HG02678 (cell line): ENCODE measurements around the gene CMTR2.

ENCODE experiments used
- ATAC-seq: cut with Tn5 transposase; IDR thresholded peaks from one replicate; pipeline ENCODE4 v1.9.1; 2021; ENCODE audit warnings: mild to moderate bottlenecking, moderate library complexity; ENCODE audit not compliant: unreplicated experiment

Gene CMTR2

DNA sequence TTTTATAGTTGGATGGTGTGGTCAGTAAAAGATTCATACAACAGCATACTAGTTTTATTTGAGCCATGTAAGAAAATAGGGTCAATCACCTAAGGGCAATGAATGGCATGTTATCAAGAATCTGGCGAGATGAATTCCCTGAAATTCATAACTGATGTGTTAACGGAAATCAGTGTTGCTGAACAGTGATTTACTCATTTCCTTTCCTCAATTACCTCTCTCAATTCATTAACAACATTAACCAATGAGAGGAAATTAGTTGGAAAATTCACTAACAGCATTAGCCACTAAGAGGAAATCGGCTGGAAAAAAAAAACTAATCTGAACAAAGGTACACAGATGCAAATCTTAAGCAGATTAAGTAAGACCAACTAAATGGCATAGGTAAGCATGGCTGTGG, 6.3 kb downstream of the CMTR2 start:
- ATAC-seq, result no peak

DNA sequence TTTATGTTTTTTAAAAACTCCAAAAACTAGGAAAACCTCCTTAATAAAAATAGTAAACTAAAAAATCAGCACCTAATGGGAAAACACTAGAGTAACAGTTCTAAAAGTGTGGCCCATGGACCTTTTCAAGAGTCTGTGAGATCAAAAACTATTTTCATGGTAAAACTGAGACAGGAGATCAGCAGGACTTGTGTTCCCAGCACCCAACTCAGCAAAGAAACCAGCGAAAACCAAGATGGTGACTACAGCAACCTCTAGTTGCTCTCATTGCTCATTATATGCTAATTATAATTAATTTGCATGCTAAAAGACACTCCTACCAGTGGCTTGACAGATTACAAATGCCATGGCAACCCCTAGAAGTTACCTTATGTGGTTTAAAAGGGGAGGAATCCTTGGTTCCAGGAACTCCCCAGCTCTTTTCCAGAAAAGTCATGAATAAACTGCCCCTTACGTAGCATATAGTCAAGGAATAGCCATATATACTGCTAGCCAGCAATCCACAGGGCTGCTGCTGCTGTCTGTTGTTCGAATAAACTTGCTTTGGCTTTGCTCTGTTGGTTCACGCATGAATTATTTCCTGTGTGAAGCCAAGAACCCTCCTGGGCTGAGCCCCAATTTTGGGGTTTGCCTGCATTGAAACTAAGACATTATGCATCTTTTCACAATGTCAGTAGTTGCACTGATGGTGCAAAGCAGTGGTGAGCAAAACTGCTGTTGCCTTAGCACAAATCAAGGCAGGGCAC, 12.4 kb downstream of the CMTR2 start:
- ATAC-seq, result no peak

DNA sequence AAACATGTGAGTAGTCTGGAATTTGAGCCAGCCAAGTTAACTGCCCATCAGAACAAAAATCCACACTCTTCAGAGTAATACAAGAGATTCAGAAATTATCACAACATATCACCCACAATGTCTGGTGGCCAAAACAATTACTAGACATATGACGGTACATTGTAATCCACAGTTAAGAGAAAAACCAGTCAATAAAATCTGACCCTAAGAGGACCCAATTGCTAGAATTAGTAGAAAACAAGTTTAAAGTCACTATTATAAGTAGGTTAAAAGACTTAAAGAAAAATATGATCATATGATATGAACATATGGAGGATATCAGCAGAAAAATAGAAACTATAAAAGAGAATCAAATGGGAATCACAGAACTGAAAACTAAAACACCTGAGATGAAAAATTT, 15.8 kb downstream of the CMTR2 start:
- ATAC-seq, result no peak

DNA sequence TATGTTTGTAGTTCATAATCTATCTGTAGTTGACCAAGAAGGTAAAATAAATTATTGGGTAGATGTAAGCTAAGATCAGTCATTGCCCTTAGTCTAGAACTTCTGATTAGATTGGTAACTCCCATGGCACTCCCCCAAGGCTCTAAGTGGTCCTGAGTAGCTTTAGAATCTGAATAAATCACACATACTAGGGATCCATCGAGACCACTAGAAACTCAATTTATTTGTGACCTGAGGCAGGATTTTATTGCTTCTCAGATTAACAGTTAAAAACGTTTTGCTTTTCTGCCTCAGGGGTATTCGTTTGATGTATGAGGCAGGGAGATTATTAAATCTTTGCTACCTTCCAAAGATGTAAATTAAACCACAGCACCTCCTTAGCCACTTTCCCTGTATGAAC, 24.9 kb downstream of the CMTR2 start:
- no peak for ATAC-seq

DNA sequence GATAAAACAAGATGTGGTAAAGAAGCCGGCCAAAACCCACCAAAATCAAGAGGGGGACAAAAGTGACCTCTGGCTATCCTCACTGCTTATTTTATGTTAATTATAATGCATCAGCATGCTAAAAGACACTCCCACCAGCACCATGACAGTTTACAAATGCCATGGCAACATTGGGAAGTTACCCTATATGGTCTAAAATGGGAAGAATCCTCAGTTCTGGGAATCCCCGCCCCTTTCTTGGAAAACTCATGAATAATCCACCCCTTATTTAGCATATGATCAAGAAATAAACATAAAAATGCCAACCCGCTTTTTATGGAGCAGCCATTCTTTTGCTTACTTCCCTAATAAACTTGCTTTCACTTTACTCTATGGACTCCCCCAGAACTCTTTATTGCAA, 25.6 kb downstream of the CMTR2 start:
- ATAC-seq, result no peak

DNA sequence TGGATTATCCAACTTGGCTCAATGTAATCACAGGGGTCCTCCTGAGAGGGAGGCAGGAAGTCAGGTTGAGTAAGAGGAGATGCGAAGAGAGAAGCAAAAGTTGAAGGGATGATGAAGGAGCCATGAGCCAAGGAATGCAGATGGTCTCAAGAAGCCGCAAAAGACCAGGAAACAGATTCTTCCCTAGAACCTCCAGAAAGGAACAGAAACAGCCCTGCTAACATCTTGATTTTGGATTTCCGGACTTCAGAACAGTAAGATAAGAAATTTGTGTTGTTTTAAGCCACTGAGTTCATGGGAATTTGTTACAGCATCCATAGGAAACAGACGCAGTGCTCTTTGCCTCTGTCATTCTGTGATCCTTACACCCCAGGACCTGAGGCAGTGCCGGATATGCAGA, 26.8 kb downstream of the CMTR2 start:
- ATAC-seq, result no peak

DNA sequence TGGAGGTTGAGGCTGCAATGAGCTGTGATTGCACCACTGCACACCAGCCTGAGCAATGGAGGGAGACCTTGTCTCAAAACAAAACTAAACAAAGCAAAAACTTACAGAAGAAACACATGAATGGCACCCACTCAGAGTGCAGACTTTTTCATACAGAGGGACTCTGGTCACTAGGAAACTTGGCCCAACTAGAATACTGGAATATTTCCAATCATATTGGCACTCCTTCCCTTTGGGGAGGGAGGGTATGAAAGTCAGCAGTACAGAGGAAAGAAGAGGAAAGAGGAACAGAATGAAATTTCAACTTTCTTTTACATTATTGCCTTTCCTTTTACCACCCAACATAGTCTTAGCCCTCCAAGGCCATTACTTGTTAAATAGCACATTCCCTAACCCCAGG, 28.2 kb downstream of the CMTR2 start:
- ATAC-seq, result no peak

DNA sequence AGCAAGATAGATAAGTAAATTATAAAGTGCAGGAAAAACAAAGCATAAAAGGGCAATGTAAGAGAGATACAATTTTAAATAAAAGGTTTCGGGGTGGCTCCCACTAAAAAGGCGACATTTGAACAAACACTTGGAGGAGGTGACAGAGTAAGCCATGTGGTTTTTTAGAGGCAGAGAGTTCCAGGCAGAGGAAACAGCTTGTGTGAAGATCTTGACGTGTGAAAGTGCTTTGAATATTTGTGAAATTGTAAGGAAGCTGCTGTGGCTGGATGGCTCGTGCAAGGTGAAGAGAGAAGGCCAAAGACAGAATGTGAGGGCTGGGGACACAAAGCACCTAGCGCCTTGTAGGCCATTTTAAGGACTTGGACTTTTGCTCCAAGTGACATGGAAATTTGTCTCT, 30.1 kb downstream of the CMTR2 start:
- ATAC-seq, result no peak

DNA sequence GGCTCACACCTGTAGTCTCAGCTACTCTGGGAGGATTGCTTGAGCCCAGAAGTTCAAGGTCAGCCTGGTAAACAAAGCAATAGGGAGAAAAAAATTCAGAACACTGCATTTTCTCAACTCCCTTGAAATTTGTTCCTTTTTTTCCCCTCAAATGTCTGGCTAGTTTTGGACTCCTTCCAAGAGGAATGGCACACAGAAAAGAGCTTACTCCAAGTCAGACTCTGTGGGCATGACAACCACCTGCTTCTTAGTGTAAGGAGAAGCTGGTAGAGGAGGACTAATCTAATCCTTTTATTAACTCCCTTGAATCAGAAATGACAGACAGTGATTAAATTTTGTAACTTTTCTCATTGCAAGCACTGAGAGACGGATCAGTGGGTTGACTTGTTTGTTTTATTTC, 30.8 kb downstream of the CMTR2 start:
- ATAC-seq, result no peak

DNA sequence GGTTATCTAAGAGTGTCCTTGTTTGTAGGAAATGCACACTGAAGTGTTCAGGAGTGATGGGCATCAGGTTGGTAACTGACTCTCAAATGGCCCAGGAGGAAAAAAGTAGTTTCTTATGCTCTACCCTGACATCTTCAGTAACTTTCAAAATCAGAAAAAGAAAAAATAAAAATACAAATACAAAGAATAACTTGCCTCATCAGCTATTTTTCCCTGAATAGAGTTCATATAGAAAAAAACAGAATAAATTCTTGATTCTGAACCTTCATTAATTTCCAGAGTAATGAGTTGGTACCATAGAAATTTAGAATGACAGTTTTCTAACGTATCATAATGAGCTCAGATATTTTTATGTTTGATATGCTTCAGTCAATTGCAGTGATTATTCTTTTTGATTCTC, 31.4 kb downstream of the CMTR2 start:
- ATAC-seq, result no peak

DNA sequence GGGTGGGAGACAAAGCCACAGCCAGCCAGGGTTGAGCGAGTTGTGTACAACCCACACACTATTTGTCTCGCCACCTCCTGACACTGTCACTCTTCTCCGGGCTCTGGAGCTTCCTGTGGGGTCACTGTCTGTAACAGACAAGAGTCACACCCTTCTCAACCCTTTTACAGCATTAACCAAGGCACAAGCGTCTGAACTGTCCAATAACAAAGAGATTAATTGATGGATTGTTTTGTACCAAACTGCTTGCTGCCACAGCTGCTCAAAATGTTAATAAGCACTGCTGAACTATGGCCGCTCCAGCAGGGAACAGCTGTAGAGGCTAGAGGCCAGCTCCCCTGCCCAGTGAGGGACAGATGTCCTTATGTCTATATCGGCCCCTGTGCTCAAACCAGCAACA, 33.5 kb downstream of the CMTR2 start:
- no peak for ATAC-seq

DNA sequence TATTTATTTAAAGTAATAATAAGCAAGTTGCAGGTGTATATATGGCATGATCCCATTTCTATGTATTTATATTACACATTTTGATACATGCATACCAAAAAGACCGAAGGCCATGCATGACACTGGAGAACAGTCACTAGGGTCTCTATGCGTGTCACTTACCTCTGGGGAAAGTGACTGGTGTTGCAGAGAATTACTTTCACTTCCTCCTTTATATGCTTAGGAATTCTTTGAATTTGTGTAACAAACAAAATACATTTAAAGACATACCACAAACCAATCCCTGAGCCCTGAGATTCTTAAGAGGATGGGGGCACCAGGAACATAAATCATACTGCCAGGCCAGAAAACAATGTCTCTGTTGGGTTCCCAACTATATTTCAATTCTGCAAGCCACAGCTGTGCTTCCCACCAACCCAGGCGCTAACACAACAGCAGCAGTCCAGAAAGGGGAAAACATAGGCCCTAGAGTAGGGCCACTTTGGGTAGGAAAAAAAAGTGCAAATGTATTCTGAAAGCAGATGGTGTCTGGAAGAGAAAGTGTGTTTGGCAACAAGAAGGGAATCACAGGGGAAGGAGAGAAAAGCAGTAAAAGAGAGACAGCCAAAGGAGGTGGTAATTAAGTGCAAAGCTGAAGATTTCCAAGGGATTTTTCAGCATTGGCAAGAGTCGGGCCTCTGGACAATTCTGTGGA, 34.2 kb downstream of the CMTR2 start:
- ATAC-seq, result no peak

DNA sequence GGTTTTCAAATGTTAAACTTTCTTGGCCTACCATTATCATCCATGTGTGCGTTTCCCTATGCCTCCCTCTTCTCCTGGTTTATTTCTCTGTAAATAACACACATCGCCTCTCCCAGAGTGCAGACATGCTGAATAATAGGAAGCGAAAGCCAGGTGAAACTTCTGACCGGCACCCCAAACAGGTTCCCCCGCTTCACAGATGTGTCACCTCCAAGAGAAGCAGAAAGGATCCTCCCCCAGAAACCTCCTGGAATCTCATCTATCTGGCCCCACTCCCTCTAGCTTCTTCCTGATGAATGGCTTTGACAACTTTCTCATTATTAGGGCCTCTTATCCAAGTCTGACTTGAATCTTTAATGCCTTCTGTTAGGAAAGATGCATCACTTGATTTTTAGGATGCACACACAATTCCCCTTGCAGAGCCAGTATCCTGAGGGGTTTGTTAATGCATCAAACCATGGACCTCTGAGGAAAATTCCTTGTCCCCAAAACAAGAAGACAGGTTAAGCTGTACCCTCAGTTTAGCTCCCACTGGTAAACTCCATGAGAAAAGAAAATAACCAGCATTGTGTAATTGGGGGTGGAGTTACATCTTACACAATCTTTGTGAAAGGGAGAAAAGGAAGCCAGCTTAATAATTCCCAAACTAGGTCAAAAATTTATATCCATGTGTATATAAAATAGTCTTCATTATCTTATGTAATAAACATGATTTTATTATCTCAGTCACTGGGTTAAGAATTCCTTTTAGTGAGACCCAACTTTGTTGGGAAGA, 38.6 kb downstream of the CMTR2 start:
- no peak for ATAC-seq

DNA sequence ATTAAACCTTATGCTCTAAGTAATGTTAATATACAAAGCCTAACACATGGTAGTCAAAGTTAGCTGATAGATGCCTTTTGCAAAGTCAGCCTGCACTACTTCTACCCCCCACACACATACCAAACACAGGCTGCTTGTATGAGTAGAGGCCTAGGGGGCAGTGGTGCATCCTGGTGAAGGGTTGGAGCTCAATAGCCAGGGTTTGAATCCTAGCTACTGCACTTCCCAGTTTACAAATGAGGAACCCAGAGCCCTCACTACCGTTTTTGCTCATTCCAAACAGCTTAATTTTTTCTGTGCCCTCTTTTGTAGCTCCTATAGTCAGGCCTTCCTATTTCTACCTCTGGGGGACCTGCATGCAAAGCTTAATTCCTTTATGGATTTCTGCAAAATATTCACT, 39.8 kb downstream of the CMTR2 start:
- no peak for ATAC-seq

DNA sequence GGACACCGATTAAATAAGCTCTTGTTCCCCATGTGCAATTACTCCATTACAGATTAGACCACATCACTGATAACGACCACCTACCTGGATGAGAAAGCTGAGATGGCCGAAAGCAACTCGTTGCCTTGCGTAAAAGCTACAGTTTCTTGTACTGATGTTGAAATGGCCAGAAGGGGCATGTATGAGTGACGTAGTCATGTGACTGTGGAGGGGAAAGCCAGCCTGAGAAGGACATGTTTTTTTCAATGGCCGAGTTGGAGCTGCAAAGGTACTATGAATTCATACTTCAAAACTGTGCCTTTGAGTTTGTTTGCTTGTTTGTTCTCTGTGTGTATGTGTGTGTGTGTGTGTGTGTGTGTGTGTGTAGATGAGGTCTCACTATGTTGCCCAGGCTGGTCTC, 41.7 kb downstream of the CMTR2 start:
- ATAC-seq, result no peak

DNA sequence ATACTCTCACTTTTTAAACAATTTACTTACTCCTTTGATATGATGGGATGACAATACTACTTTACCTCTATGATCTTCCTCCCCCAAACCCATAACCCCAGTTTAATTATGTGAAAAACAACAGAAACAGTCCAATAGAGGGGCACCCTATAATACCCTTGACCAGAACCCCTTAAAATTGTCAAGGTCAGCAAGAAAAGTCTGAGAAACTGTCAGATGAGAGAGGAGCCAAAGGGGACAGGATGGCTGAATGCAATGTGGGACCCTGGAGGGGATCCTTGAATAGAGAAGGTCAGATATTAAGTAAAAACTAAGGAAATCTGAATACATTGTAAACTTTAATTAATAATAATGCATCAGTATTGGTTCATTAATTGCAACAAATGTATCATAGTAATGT, 42.9 kb downstream of the CMTR2 start:
- no peak for ATAC-seq

DNA sequence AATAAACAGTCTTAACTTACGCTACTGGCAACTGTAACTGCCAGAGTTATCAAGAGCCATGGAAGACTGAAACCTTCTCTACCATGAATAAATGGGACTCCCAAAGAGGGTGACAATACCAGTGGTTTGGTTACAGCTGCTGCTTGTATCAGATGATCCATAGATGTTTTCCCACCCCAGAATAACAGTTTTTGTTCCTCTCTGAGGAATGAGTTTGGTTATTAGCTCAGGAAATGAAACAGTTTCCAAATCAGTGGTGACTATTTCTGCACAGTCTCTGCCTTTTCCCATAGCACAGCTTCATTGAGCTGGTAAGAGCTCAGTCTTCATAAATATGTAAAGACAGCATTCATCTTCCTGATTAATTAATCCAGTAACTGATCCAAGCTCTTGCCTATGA, 44.7 kb downstream of the CMTR2 start:
- ATAC-seq, result no peak

DNA sequence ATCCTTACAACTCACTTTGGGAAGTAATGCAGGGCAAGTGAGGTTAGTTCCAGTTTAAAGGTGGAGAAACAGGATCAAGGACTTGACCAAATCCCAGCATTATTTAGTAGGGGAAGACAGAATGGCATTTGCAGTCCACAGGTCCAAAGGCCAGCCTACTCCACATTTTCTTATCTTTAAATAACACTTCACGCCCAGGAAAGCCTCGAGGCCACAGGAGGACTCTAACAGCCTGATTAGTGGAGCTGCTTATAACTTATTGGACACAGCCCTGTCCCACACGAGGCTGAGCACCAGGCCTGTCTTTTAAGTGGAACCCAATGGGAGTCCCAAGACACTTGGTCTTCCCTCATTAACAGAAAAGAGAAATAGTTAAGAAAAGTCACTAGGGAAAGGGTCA, 46.6 kb downstream of the CMTR2 start:
- no peak for ATAC-seq

DNA sequence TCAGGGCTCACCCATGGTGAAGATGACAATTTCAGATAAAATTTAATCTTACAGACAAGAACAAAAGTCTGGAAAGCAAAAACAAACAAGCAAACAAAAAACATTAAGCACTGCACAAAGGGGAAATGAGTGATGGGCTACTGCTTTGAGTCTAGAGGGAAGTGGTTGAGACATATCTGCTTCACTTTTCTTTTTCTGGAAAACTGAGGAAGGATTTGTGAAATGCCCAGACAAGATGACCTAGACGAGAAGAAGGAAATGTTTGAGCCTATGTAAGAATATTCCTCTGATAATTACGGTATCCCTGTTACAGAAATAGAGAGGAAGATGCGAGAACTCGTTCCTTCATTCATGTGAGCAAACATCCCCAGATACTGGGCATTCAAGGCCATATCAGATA, 47.2 kb downstream of the CMTR2 start:
- no peak for ATAC-seq
